Dermis microvascular lymphatic vessel endothelial cell (primary cell): Measurements from ENCODE around the gene PHF20. TPM values are rescaled to one million over a fixed set of nuclear protein-coding genes. Genes with fewer than 3 reads are reported as not detected.
"Not testable (repeated sequence)": the region's sequence is repeated elsewhere in the genome, so short reads cannot be mapped to it uniquely, and the experiment has no call there.

Experiments
- DNase-seq, 2 donors: peaks; one replicate each; pipeline versions ENCODE4 v3.0.0 to v3.0.0-alpha.2; 2010; ENCODE audit warnings: low read depth in 2 of 2
- total RNA-seq: library from RNA; depleted of rRNA; stranded (reverse); fragments of >200 nt; gene quantifications from 2 replicates; pipeline ENCODE4 v1.2.1, GENCODE V29; 2014

Gene PHF20
- total RNA-seq, 1 donor from 2014 or later = 22.1 TPM

DNA sequence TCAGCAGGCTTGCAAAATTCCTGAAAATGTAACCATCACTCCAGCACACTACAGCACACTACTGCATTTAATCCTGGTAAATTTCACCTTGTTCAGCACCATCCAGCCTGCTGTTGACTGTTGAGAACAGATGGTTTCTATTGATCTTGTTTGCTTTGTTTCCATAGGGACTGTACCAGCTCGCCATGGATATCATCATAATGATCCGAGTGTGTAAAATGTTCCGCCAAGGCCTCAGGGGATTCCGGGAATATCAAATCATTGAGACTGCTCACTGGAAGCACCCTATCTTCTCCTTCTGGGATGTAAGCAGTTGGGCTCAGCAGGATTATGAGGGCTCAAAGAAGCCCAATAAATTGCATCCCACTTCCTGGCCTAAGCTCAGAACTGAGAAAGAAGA is 200.6 kb downstream of the PHF20 start:
- no peak for DNase-seq

DNA sequence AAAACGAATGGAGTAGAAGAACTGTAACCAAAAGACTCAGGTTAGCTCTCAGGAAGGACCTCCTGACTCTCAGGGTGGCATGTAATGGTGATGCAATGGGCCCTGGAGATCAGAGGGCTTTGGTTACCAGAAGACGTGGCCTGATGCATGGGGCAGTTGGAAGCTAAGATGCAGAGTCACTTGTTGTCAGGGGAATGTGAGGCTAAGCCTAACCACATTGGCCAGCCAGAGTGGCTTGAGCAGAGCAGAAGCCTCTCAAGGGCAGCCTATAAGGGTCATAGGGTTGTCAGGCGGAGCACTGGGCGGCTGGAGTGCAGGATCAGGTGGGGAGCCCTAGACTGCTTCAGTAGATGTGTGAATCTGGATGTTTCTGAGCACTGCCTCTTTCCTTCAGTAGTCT is 202.4 kb downstream of the PHF20 start:
- no peak for DNase-seq

DNA sequence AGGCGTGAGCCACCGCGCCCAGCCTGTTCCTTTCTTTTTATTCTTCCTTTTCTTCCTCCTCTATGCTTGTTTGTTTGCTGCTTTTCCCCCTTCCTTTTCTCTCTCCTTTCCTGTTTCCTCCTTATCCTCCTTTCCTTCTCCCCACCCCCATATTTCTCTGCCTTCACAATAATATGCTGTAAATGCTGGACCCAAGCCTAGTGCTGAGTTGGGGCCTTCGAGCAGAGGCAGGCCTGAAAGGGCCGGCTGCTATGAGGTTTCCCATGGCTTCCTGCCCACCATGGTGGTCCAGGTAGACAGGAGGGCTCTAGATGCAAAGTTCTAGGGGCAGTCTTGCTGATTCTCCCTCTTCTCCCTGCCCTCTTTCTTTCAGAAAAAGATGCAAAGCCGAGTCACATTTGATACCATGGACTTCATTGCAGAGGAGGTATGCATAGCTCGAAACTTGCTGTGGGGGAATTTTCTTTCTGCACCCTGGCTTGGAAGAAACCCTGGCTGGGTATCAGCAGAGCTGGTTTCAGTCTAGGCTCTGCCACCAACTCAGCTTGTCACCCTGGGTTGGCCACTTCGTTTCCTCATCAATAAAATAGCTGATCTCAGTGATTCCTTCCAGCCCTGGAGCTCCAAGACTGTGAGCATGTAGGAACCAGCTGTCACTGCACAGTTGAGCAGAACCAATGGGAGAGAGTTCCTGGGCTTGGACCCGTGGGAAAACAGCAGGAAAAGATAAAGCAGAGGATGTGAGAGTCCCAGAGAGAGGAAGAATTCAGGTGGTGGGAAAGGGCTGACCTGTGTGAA is 204.0 kb downstream of the PHF20 start:
- no peak for DNase-seq

DNA sequence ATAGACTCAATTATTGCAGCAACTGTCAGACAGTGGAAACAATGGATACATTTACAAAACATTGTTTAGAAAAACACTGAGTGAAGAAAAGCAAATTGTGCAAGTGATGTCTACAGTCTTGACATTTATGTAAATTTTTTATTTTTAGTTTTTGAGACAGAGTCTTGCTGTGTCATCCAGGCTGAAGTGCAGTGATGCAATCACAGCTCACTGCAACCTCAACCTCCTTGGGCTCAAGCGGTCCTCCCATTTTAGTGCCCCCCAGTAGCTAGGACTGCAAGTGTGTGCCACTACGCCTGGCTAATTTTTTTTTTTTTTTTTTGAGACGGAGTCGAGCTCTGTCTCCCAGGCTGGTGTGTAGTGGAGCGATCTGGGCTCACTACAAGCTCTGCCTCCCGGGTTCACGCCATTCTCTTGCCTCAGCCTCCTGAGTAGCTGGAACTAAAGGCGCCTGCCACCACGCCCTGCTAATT is 206.3 kb downstream of the PHF20 start:
- DNase-seq = no peak

GRCh38 chr20:35979544-35979943 is 207.7 kb downstream of the PHF20 start:
- DNase-seq = no peak

DNA sequence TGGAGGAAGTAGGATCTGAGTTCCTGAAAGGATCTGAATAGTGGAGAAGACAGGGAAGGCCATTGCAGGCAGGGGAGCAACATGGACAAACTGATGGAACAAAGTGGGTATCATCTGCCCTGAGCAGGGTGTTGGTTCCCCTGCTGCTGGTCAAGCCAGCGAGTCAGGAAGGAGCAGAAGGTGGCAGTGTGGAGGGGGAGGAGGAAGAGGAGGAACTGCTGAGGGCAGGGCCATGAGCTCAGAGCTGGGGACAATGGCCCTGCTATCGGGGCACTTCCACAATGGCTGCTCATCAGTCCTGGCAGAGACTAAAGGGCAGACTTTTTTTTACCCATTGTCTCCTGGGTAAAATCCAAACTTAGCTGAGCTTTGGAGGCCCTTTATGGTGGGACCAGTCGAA is 210.2 kb downstream of the PHF20 start:
- DNase-seq = no peak

- no peak for DNase-seq
Observed at GRCh38 chr20:35984382-35984781, 212.6 kb downstream of the PHF20 start.

- DNase-seq = no peak
Observed at GRCh38 chr20:35985806-35986205, 214.0 kb downstream of the PHF20 start.

DNA sequence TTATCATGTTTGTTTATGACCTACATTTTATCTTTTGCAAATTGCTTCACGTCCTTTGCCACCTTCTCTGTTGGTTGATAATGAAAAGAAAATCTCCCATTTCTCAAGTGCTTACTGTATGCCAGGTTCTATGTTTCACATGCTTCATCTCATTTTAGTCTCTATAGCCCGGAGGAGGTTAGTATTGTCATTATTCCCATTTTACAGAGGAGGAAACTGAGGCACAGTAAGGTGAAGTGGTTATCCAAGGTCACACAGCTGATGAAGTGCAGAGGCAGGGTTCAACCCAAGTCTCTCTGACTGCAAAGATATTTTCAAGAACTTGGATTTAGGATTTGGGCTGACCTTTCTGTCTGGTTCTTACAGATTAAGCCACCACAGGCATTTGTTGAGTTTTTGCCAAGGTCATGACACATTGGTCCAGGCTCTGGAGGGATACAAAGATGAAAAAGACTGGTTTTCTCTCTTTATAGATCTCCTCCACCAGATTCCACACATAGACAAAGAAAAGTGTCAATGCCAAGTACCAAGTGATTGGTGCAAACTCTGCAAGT is 217.2 kb downstream of the PHF20 start:
- DNase-seq = no peak

GRCh38 chr20:35991142-35991771 is 219.4 kb downstream of the PHF20 start:
- DNase-seq = peak; percentile 22 to 45

- peak; percentile 44 to 64 for DNase-seq
Observed at GRCh38 chr20:35992713-35993335, 221.0 kb downstream of the PHF20 start.

- DNase-seq = peak; percentile 81 to 87
Observed at GRCh38 chr20:35994994-35995453, 223.2 kb downstream of the PHF20 start.

DNA sequence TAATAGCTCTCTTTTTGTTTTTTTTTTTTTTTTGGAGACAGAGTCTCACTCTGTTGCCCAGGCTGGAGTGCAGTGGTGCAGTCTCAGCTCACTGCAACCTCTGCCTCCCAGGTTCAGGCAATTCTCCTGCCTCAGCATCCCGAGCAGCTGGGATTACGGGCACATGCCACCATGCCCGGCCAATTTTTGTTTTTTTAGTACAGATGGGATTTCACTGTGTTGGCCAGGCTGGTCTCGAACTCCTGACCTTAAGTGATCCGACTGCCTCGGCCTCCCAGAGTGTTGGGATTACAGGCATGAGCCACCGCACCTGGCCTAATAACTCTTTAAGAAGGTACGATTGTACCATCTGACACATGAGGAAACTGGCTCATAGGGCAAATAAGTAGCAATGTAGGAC is 224.7 kb downstream of the PHF20 start:
- not testable (repeated sequence) for DNase-seq

Other genes with a start within 250 kb of the PHF20 start
- gene C20orf173, start 242.4 kb upstream of the PHF20 start, total RNA-seq = not detected in 2 replicates
- 287 and 401 TPM in 2 replicates for gene ERGIC3, start 229.9 kb upstream of the PHF20 start, total RNA-seq
- gene SPAG4, start 156.2 kb upstream of the PHF20 start, total RNA-seq = 10.5 and 18.6 TPM in 2 replicates
- gene CPNE1, start 107.1 kb upstream of the PHF20 start, total RNA-seq = 142 and 145 TPM in 2 replicates
- 33.0 and 39.7 TPM in 2 replicates for gene RBM12, start 107.1 kb upstream of the PHF20 start, total RNA-seq
- 15.1 and 20.1 TPM in 2 replicates for gene NFS1, start 72.7 kb upstream of the PHF20 start, total RNA-seq
- 176 and 319 TPM in 2 replicates for gene ROMO1, start 72.6 kb upstream of the PHF20 start, total RNA-seq
- 255 and 271 TPM in 2 replicates for gene RBM39, start 29.8 kb upstream of the PHF20 start, total RNA-seq
- 67.1 and 87.0 TPM in 2 replicates for gene SCAND1, start 182.5 kb downstream of the PHF20 start, total RNA-seq
- gene CNBD2, start 196.6 kb downstream of the PHF20 start, total RNA-seq = 5.3 and 5.4 TPM in 2 replicates